Psoas muscle (tissue), 8 donors: ENCODE results near the gene CISTR. TPM values are rescaled to one million over a fixed set of nuclear protein-coding genes. Genes with fewer than 3 reads are reported as not detected.

ENCODE experiments used
- ATAC-seq, 4 donors: fragments of 200-7000 bp; cut with Tn5 transposase; one replicate each; pipeline ENCODE4 v1.9.1; 2020; ENCODE audit warnings: moderate library complexity in 3 of 4, mild to moderate bottlenecking in 2 of 4
- DNase-seq, 2 donors: peaks; one replicate each; pipeline ENCODE4 v3.0.0-alpha.2; 2020
- H3K27ac ChIP-seq: fragments of 200-600 bp; one replicate; pipeline ENCODE4 v1.8.0; 2022
- H3K27me3 ChIP-seq, 3 donors: fragments of 200-600 bp in 1 of 3; one replicate each; pipeline versions ENCODE4 v1.6.1 to v1.8.0; 2013 to 2022; ENCODE audit warnings: low read length in 2 of 3, mild to moderate bottlenecking in 2 of 3, moderate library complexity in 1 of 3; ENCODE audit not compliant: insufficient read depth in 3 of 3
- H3K36me3 ChIP-seq, 2 donors: fragments of 200-600 bp in 1 of 2; one replicate each; pipeline versions ENCODE4 v1.6.1 to v1.8.0; 2013 to 2022; ENCODE audit warnings: low read depth in 1 of 2, mild to moderate bottlenecking in 1 of 2, moderate library complexity in 1 of 2; ENCODE audit not compliant: insufficient read depth in 1 of 2
- H3K4me1 ChIP-seq: fragments of 200-600 bp; one replicate; pipeline ENCODE4 v1.8.0; 2022
- H3K4me3 ChIP-seq: fragments of 200-600 bp; one replicate; pipeline ENCODE4 v1.8.0; 2022; ENCODE audit warnings: mild to moderate bottlenecking
- H3K9me3 ChIP-seq: fragments of 200-600 bp; one replicate; pipeline ENCODE4 v1.8.0; 2022
- CTCF ChIP-seq: fragments of 200-600 bp; IDR thresholded peaks from one replicate; pipeline ENCODE4 v1.8.0; 2022; ENCODE audit warnings: antibody characterized with exemption
- WGBS, 3 donors: extraction: QIAGEN DNeasy Blood & Tissue Kit; methylation state at CpG; one replicate each; pipeline versions ENCODE4 v1.1.6 to v1.1.7; 2013; 5-methylcytosine and 5-hydroxymethylcytosine counted together
- intact Hi-C, 2 donors: fragments of 100-400 bp; cut with DNase I; formaldehyde crosslinking; loops; one replicate each; pipeline versions ENCODE4 v1.11.0 to v1.14.2; 2022
- polyA plus RNA-seq, 3 donors: library from polyadenylated mRNA; stranded (reverse); fragments of 200-250 nt; gene quantifications; one replicate each; pipeline ENCODE4 v1.2.3, GENCODE V29; 2013
- total RNA-seq, 4 donors: library from RNA; stranded (reverse); fragmentation: NEBNext Ultra II Directional in 2 of 4; extraction: Animal tissue kit (Norgen Biotek cat#: 25700) in 2 of 4; gene quantifications; one replicate each; pipeline versions ENCODE4 v1.2.1 to v1.2.4, GENCODE V29; 2021 to 2023
- donor health status: healthy with polysubstance abuse.
- donor health status: DM: no; HTN: no; CAD: no; lungs with moderate emphysema.
- donor health status: Bipolar disorder and iron deficiency.
- donor health status: healthy.
- donor health status: DM: yes; HTN: yes; CAD: no.
- donor health status: DM: no; HTN: no; CAD: no.
- donor health status: DM: no; HTN: no; CAD: no.
- donor health status: DM: yes; HTN: yes; CAD: no.

The CISTR gene
- total and polyA plus RNA-seq, 7 donors: not detected

- 76 to 85% (median 78%) methylated on average over 3 of the region's 3 CpGs for WGBS, 3 donors
- TF ChIP-seq CTCF: no peak
- intact Hi-C loops: no loop called here
- Histone ChIP-seq H3K36me3 (no peaks in the 10 kb centered on the region), H3K4me3 (peak overlapping the region; percentile 29), H3K4me1 (peaks cover 10% of the 10 kb centered on the region), H3K27ac (no peak overlapping the region), H3K9me3 (no peaks in the 10 kb centered on the region), H3K27me3 (peaks cover 0 to 31% (median 0%) of the 10 kb centered on the region in 3 donors)
- ATAC-seq (no peak), DNase-seq (no peak)
Observed at GRCh38 chr12:53740130-53740491, 11.7 kb downstream of the CISTR start.

DNA sequence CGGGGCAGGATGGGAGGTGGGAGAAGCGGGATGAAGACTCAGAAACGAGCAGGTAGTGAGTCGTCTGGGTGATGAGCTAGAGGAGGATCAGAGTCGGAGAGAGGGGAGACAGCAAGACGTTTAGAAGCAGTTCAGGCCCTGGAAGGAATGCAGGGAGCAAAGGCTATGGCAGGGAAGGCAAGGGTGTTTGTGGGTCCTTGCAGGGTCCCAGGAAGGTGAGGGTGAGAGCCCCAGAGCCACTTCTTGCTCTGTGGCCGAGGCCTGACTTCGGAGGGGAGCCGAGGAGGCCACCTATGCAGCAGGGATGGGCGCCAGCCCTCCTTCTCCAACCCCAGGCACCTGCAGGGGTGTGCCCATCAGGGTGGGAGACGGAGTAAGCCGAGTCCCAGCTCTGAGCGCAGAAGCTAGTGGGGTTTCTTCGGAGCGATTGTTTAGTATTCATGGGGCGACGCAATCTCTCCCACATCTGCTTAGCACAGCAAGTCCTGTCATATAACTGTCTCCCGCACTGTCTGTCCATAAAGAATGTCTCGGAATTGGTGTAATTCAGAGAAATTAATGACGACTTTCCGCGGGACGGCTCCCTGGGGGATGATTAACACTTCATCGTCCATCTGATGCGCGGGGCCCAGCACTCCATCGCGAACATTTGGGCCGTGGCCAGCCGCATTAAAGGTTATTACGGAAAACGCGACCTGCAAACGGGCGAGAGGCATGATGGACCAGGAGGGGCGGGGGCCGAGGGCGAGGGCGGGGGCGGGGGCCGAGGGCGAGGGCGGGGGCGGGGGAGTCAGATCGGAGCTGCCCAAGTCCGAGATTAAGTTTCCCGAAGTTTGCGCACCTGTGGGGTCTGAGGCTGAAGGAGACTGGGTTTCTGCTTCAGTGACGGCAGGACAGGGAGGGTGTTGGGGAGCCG, 12.3 kb downstream of the CISTR start:
- Histone ChIP-seq H3K4me3 (peak overlapping the region; percentile 29), H3K36me3 (no peaks in the 10 kb centered on the region), H3K27ac (no peak overlapping the region), H3K9me3 (no peaks in the 10 kb centered on the region), H3K4me1 (peaks cover 10% of the 10 kb centered on the region), H3K27me3 (peaks cover 0 to 31% (median 0%) of the 10 kb centered on the region in 3 donors)
- TF ChIP-seq CTCF: no peak
- ATAC-seq (no peak), DNase-seq (no peak)
- intact Hi-C loops: no loop called here
- WGBS, 3 donors: 12 to 15% (median 15%) methylated on average over 48 to 50 of the region's 50 CpGs

DNA sequence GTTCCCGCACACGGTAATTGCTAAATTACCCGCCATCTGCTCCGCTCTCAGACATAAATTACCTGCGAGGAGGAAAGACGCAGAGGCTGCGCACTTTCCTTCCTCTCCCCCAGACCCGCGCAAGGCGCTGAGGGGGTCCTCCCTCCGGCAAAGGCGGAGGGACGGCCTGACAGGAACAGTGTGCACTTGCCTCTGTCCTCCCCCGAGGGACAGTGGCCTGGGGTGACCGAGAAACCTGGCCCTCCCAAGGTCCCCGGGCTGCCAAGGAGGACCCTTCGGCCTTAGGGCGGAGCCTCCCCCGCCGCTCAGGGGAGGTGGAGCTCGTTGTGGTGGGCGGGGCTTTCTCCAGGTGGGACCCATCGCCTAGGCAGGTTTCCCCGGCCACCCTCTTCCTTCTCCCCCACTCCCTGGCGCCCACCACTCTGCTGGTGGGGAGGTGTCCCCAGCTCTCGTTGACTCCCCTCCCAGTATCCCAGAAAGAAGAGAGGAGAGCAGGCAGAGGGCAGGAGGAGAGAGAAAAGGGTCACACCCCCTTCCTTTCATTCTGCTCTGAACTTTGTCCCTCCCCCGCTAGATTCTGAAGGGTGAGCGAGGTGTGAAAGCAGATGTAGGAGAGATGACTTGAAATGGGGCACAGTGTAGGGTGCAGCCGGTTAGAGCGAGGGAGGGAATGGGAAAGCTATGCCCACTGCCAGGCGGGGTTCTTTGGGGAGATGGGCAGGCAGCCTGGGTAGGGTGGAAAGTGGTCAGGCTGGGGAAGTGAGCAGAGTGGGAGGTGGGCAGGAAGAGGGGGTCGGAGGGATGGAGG, 13.2 kb downstream of the CISTR start:
- ATAC-seq (no peak), DNase-seq (no peak)
- 36 to 42% (median 38%) methylated on average over 31 to 32 of the region's 32 CpGs for whole genome bisulfite sequencing, 3 donors
- Histone ChIP-seq H3K4me1 (peaks cover 10% of the 10 kb centered on the region), H3K4me3 (no peak overlapping the region), H3K36me3 (no peaks in the 10 kb centered on the region), H3K9me3 (no peaks in the 10 kb centered on the region), H3K27me3 (peaks cover 0 to 31% (median 0%) of the 10 kb centered on the region in 3 donors), H3K27ac (no peak overlapping the region)
- no peak for TF ChIP-seq CTCF
- intact Hi-C loops: no loop called here

DNA sequence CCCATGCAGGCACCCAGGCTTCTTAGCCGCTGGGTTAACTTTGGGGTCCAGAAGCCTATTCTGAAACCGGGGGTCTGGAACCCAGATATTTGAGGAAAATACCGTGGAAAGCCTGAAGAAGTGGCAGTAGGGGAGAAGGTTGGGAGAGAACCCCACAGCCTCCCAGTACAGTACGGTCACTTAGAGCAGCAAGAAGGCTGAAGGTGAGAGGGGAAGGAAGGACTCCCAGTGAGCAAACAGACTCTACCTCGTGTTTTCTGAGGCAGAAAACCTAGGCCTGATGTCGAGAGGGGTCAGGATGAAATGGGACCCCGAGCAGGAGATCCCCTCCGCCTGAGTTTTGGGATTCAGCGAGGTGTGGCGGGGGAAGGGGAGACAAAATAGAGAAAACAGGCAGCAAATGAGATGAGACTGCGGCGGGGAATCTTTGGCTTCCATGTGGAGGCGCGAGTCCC, 13.8 kb downstream of the CISTR start:
- DNase-seq (no peak), ATAC-seq (no peak)
- Histone ChIP-seq H3K9me3 (no peaks in the 10 kb centered on the region), H3K27me3 (peaks cover 0 to 26% (median 0%) of the 10 kb centered on the region in 3 donors), H3K36me3 (no peaks in the 10 kb centered on the region), H3K27ac (no peak overlapping the region), H3K4me1 (peaks cover 10% of the 10 kb centered on the region), H3K4me3 (no peak overlapping the region)
- 65 to 69% (median 67%) methylated on average over 14 of the region's 14 CpGs for WGBS, 3 donors
- intact Hi-C loops: no loop called here
- TF ChIP-seq CTCF: no peak
